ENCODE data around the gene ZAP70.

The ZAP70 gene

GRCh38 chr2:97698530-97698929 is 14.8 kb upstream of the ZAP70 start:
- H3K4me3 ChIP-seq (ENCODE audit: low read depth, low read length), result no peak overlapping the region
- TF ChIP-seq CTCF (IDR thresholded peaks at IDR 0.05; ENCODE audit: borderline replicate concordance, insufficient read depth, low read depth, low read length), result no peak

- H3K4me3 ChIP-seq (ENCODE audit: low read depth, low read length), result no peak overlapping the region
- peak; percentile 75; the same call in 1 of the 2 replicates for TF ChIP-seq CTCF (IDR thresholded peaks at IDR 0.05; ENCODE audit: borderline replicate concordance, insufficient read depth, low read depth, low read length)
Measured at GRCh38 chr2:97699765-97700444, 13.5 kb upstream of the ZAP70 start.

GRCh38 chr2:97701186-97701585 is 12.2 kb upstream of the ZAP70 start:
- H3K4me3 ChIP-seq (ENCODE audit: low read depth, low read length), result no peak overlapping the region
- no peak for TF ChIP-seq CTCF (IDR thresholded peaks at IDR 0.05; ENCODE audit: borderline replicate concordance, insufficient read depth, low read depth, low read length)

- TF ChIP-seq CTCF (IDR thresholded peaks at IDR 0.05; ENCODE audit: borderline replicate concordance, insufficient read depth, low read depth, low read length), result no peak
- no peak overlapping the region for H3K4me3 ChIP-seq (ENCODE audit: low read depth, low read length)
Measured at GRCh38 chr2:97701851-97702465, 11.4 kb upstream of the ZAP70 start.

GRCh38 chr2:97702731-97703470 is 10.5 kb upstream of the ZAP70 start:
- no peak overlapping the region for H3K4me3 ChIP-seq (ENCODE audit: low read depth, low read length)
- TF ChIP-seq CTCF (IDR thresholded peaks at IDR 0.05; ENCODE audit: borderline replicate concordance, insufficient read depth, low read depth, low read length), result no peak

- TF ChIP-seq CTCF (IDR thresholded peaks at IDR 0.05; ENCODE audit: borderline replicate concordance, insufficient read depth, low read depth, low read length), result no peak
- H3K4me3 ChIP-seq (ENCODE audit: low read depth, low read length), result no peak overlapping the region
Measured at GRCh38 chr2:97703741-97704140, 9.6 kb upstream of the ZAP70 start.
